ENCODE results near the gene GABRD.

DNA sequence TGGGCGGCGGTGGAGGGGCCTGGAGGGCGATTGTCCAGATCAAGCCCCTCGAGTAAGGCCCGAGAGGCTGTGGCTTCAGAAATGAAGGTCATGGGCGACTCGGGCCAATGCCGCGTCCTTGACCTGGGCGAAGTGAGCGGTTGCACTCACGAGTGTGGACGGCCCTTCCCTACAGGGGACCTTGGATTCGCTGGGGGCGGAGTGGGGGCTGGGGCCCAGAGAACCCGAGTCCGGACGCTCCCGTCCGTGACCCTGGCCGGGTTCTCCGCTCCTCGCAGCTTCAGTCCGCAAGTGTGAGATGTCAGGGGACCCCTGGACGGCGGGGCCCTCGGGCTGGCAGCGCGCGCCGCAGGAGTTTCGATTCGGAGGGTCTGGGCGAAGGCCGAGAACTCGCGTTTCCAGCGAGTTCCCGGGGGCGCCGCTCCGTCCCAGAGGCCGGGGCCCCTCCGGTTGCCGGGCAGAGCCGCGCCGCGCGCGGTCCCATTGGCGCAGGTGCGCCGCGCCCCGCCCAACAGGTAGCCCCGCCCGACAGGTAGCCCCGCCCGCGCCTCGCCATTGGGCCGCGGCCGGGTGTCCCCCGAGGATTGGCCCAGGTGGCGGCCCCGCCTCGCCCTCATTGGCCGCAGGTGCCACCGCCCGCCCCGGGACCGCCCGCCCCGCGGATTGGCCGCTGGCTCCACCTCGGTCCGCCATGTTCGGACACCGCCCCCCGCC lies 30.7 kb downstream of the GABRD start, which contains the start of gene PRKCZ:
- TF ChIP-seq POLR2A (IDR thresholded peaks at IDR 0.05): peak in 1 of 2 donors; percentile 47
- TF ChIP-seq CTCF (IDR thresholded peaks at IDR 0.05): no peak

All from adrenal gland (tissue), 5 donors.